ENCODE data around the gene MELTF. TPM values are rescaled to one million over a fixed set of nuclear protein-coding genes. Genes with fewer than 3 reads are reported as not detected.

The MELTF gene
- polyA plus RNA-seq, 3 donors: 0.34 to 2.8 (median 0.36) TPM

GRCh38 chr3:197024881-197025735 lies 4.5 kb downstream of the MELTF start:
- TF ChIP-seq, protein P1, sequence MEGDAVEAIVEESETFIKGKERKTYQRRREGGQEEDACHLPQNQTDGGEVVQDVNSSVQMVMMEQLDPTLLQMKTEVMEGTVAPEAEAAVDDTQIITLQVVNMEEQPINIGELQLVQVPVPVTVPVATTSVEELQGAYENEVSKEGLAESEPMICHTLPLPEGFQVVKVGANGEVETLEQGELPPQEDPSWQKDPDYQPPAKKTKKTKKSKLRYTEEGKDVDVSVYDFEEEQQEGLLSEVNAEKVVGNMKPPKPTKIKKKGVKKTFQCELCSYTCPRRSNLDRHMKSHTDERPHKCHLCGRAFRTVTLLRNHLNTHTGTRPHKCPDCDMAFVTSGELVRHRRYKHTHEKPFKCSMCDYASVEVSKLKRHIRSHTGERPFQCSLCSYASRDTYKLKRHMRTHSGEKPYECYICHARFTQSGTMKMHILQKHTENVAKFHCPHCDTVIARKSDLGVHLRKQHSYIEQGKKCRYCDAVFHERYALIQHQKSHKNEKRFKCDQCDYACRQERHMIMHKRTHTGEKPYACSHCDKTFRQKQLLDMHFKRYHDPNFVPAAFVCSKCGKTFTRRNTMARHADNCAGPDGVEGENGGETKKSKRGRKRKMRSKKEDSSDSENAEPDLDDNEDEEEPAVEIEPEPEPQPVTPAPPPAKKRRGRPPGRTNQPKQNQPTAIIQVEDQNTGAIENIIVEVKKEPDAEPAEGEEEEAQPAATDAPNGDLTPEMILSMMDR (IDR thresholded peaks at IDR 0.05): no peak
- no peak overlapping the region for H3K4me3 Mint-ChIP-seq
- no peak for DNase-seq
- WGBS (ENCODE audit: insufficient coverage): 95% methylated on average over 23 of the region's 28 CpGs
- no peak overlapping the region for H2AFZ ChIP-seq (ENCODE audit: insufficient read depth, low read depth, low read length, poor library complexity, severe bottlenecking)
- H3K9ac ChIP-seq (ENCODE audit: insufficient read depth, low read length, poor library complexity, severe bottlenecking): no peak overlapping the region
- H3K27me3 Mint-ChIP-seq (ENCODE audit: low read depth in 3 of 3): peaks cover 31 to 64% (median 47%) of the 10 kb centered on the region in 3 donors
- H3K36me3 ChIP-seq (replicated peaks in 1 of 2; ENCODE audit: control insufficient read depth in 1 of 2, insufficient read depth in 2 of 2, low read length in 2 of 2): no peaks in the 10 kb centered on the region
- no peak overlapping the region for H3K4me3 ChIP-seq (replicated peaks in 1 of 3; ENCODE audit: low read depth in 2 of 3, low read length in 3 of 3)
- H3K27ac ChIP-seq (ENCODE audit: low read depth in 1 of 2, low read length in 2 of 2): no peak overlapping the region
- peaks cover 0 to 4% of the 10 kb centered on the region in 2 donors for H3K36me3 Mint-ChIP-seq
- peaks cover 0 to 6% (median 0%) of the 10 kb centered on the region in 7 donors for H3K9me3 Mint-ChIP-seq
- H3K4me2 ChIP-seq (replicated peaks; ENCODE audit: extremely low read depth, low read length, poor library complexity, severe bottlenecking): no peak overlapping the region
- peaks cover 27 to 38% of the 10 kb centered on the region in 2 donors for H3K4me1 ChIP-seq (ENCODE audit: control insufficient read depth in 1 of 2, insufficient read depth in 2 of 2, low read length in 2 of 2)
- peaks cover 0 to 15% of the 10 kb centered on the region in 2 donors for H3K27me3 ChIP-seq (ENCODE audit: control insufficient read depth in 2 of 2, insufficient read depth in 2 of 2, low read length in 2 of 2)
- peaks cover 24% of the 10 kb centered on the region for H3K4me1 Mint-ChIP-seq
- no peak overlapping the region for H3K27ac Mint-ChIP-seq
- no peaks in the 10 kb centered on the region for H3K79me2 ChIP-seq (ENCODE audit: insufficient read depth, low read length)
- no peaks in the 10 kb centered on the region for H4K20me1 ChIP-seq (ENCODE audit: insufficient read depth, low read length)
- H3K9me3 ChIP-seq (replicated peaks in 1 of 2; ENCODE audit: control insufficient read depth in 1 of 2, insufficient read depth in 1 of 2, low read length in 2 of 2): no peaks in the 10 kb centered on the region
- intact Hi-C loops (cut with micrococcal nuclease): no loop called here

DNA sequence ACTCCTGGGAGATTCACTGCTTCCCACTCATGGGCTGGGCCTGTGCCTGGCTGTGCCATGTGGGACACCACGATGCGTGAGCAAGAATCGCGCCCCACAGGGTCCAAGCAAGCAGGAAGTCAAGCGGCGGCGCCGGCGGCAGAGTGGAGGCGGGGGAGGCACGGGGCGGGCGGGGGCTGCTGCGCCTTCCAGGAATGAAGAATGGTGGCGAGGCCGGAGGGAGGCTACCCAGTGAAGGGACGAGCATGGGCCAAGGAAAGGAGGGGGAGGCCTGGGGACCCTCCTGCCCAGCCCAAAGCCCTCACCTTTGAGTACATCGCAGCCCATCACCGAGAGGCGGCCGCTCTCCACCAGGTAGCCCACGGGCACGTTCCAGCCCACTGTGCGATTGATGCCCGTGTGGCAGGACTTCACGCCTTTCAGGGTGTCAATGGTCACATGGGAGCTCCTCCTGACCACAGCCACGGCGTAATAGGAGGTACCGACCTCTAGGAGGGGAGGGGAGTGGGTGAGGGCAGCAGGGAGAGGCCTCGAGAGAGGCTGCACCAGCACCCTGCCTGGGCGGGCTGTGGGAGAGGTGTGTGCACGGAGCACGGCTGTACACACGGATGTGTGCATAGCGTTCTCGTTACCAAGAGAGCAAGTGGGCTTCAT lies 5.5 kb downstream of the MELTF start:
- H3K9me3 ChIP-seq (replicated peaks in 1 of 2; ENCODE audit: control insufficient read depth in 1 of 2, insufficient read depth in 1 of 2, low read length in 2 of 2): no peaks in the 10 kb centered on the region
- peaks cover 0 to 13% of the 10 kb centered on the region in 2 donors for H3K27me3 ChIP-seq (ENCODE audit: control insufficient read depth in 2 of 2, insufficient read depth in 2 of 2, low read length in 2 of 2)
- H3K79me2 ChIP-seq (ENCODE audit: insufficient read depth, low read length): no peaks in the 10 kb centered on the region
- 86% methylated on average over 21 of the region's 36 CpGs for WGBS (ENCODE audit: insufficient coverage)
- peak overlapping the region; percentile 59 for H3K4me2 ChIP-seq (replicated peaks; ENCODE audit: extremely low read depth, low read length, poor library complexity, severe bottlenecking)
- TF ChIP-seq, protein P1 (IDR thresholded peaks at IDR 0.05): no peak
- H3K27ac Mint-ChIP-seq: no peak overlapping the region
- no peak overlapping the region for H2AFZ ChIP-seq (ENCODE audit: insufficient read depth, low read depth, low read length, poor library complexity, severe bottlenecking)
- peaks cover 0 to 4% of the 10 kb centered on the region in 2 donors for H3K36me3 Mint-ChIP-seq
- intact Hi-C loops (cut with micrococcal nuclease): no loop called here
- no peak overlapping the region for H3K9ac ChIP-seq (ENCODE audit: insufficient read depth, low read length, poor library complexity, severe bottlenecking)
- no peaks in the 10 kb centered on the region for H3K36me3 ChIP-seq (replicated peaks in 1 of 2; ENCODE audit: control insufficient read depth in 1 of 2, insufficient read depth in 2 of 2, low read length in 2 of 2)
- H3K4me3 Mint-ChIP-seq: peak overlapping the region; percentile 69 to 91
- peaks cover 28 to 55% (median 44%) of the 10 kb centered on the region in 3 donors for H3K27me3 Mint-ChIP-seq (ENCODE audit: low read depth in 3 of 3)
- no peaks in the 10 kb centered on the region for H4K20me1 ChIP-seq (ENCODE audit: insufficient read depth, low read length)
- no peak overlapping the region for H3K4me3 ChIP-seq (replicated peaks in 1 of 3; ENCODE audit: low read depth in 2 of 3, low read length in 3 of 3)
- peaks cover 19% of the 10 kb centered on the region for H3K4me1 Mint-ChIP-seq
- peaks cover 20 to 28% of the 10 kb centered on the region in 2 donors for H3K4me1 ChIP-seq (ENCODE audit: control insufficient read depth in 1 of 2, insufficient read depth in 2 of 2, low read length in 2 of 2)
- H3K9me3 Mint-ChIP-seq: peaks cover 0 to 3% (median 0%) of the 10 kb centered on the region in 7 donors
- H3K27ac ChIP-seq (ENCODE audit: low read depth in 1 of 2, low read length in 2 of 2): peak overlapping the region in 1 of 2 donors; percentile 16
- peak in 1 of 3 donors; percentile 3 for DNase-seq

All from CD14-positive monocyte (primary cell).